Liver (tissue), 9 donors: ENCODE measurements around the gene TCF7L2. TPM values are rescaled to one million over a fixed set of nuclear protein-coding genes. Genes with fewer than 3 reads are reported as not detected.

ENCODE experiments used
- DNase-seq: peaks from one replicate; pipeline ENCODE4 v3.0.0-alpha.2; 2017; ENCODE audit warnings: low spot score
- H3K27ac ChIP-seq, 2 donors: one replicate each; pipeline ENCODE4 v1.7.0; 2013; ENCODE audit warnings: inconsistent platforms in 2 of 2, low read length in 2 of 2, control low read depth in 1 of 2, low read depth in 1 of 2, mild to moderate bottlenecking in 1 of 2
- H3K27me3 ChIP-seq, 4 donors: one replicate each; pipeline versions ENCODE4 v1.6.1 to v1.7.0; 2013; ENCODE audit warnings: low read length in 3 of 4, inconsistent platforms in 1 of 4, mild to moderate bottlenecking in 1 of 4, moderate library complexity in 1 of 4; ENCODE audit not compliant: control insufficient read depth in 4 of 4, insufficient read depth in 4 of 4
- H3K36me3 ChIP-seq, 4 donors: one replicate each; pipeline versions ENCODE4 v1.6.1 to v1.7.0; 2013; ENCODE audit warnings: low read length in 3 of 4, mild to moderate bottlenecking in 3 of 4, low read depth in 1 of 4, moderate library complexity in 1 of 4; ENCODE audit not compliant: control insufficient read depth in 4 of 4, insufficient read depth in 3 of 4
- H3K4me1 ChIP-seq, 4 donors: one replicate each; pipeline versions ENCODE4 v1.6.1 to v1.7.0; 2013; ENCODE audit warnings: low read length in 3 of 4, mild to moderate bottlenecking in 3 of 4, moderate library complexity in 1 of 4; ENCODE audit not compliant: control insufficient read depth in 4 of 4, insufficient read depth in 4 of 4
- H3K4me3 ChIP-seq, 3 donors: one replicate each; pipeline versions ENCODE4 v1.6.1 to v1.7.0; 2013; ENCODE audit warnings: low read length in 3 of 3, control low read depth in 1 of 3, low read depth in 1 of 3, mild to moderate bottlenecking in 1 of 3
- H3K9ac ChIP-seq, 2 donors: one replicate each; pipeline ENCODE4 v1.7.0; 2013; ENCODE audit warnings: low read length in 2 of 2, mild to moderate bottlenecking in 2 of 2, moderate library complexity in 2 of 2, control low read depth in 1 of 2, low read depth in 1 of 2
- H3K9me3 ChIP-seq, 4 donors: one replicate each; pipeline versions ENCODE4 v1.6.1 to v1.7.0; 2013; ENCODE audit warnings: low read length in 3 of 4; ENCODE audit not compliant: control insufficient read depth in 4 of 4
- ATF3 ChIP-seq: IDR thresholded peaks from 2 replicates; pipeline ENCODE4 v1.6.1; 2016; ENCODE audit warnings: antibody characterized with exemption
- EGR1 ChIP-seq, 2 donors: IDR thresholded peaks; 2 replicates each; pipeline ENCODE4 v1.6.1; 2016 to 2018; ENCODE audit warnings: antibody characterized with exemption in 2 of 2, low read depth in 2 of 2
- FOXA1 ChIP-seq: IDR thresholded peaks from 2 replicates; pipeline ENCODE4 v1.6.1; 2016; ENCODE audit warnings: antibody characterized with exemption
- FOXA2 ChIP-seq: IDR thresholded peaks from 2 replicates; pipeline ENCODE4 v1.6.1; 2016; ENCODE audit warnings: antibody characterized with exemption
- GABPA ChIP-seq, 2 donors: IDR thresholded peaks in 1 of 2; conservative IDR thresholded peaks in 1 of 2; 2 replicates each; pipeline ENCODE4 v1.6.1; 2016; ENCODE audit warnings: antibody characterized with exemption in 2 of 2, mild to moderate bottlenecking in 1 of 2, moderate library complexity in 1 of 2
- HNF4G ChIP-seq: IDR thresholded peaks from 2 replicates; pipeline ENCODE4 v1.6.1; 2016; ENCODE audit warnings: antibody characterized with exemption
- JUND ChIP-seq, 2 donors: IDR thresholded peaks; 2 replicates each; pipeline ENCODE4 v1.6.1; 2016; ENCODE audit warnings: antibody characterized with exemption in 2 of 2
- MAX ChIP-seq: IDR thresholded peaks from 2 replicates; pipeline ENCODE4 v1.6.1; 2016; ENCODE audit warnings: antibody characterized with exemption
- NR2F2 ChIP-seq: IDR thresholded peaks from 2 replicates; pipeline ENCODE4 v1.6.1; 2016; ENCODE audit warnings: antibody characterized with exemption
- REST ChIP-seq: IDR thresholded peaks from 2 replicates; pipeline ENCODE4 v1.6.1; 2016; ENCODE audit warnings: antibody characterized with exemption, mild to moderate bottlenecking
- SP1 ChIP-seq: IDR thresholded peaks from 2 replicates; pipeline ENCODE4 v1.6.1; 2018; ENCODE audit warnings: antibody characterized with exemption, mild to moderate bottlenecking
- YY1 ChIP-seq: IDR thresholded peaks from 2 replicates; pipeline ENCODE4 v1.6.1; 2016; ENCODE audit warnings: antibody characterized with exemption, mild to moderate bottlenecking
- ZBTB33 ChIP-seq: IDR thresholded peaks from 2 replicates; pipeline ENCODE4 v1.6.1; 2016; ENCODE audit warnings: antibody characterized with exemption
- WGBS: extraction: QIAGEN DNeasy Blood & Tissue Kit; methylation state at CpG from one replicate; pipeline ENCODE4 v1.1.7; 2013; 5-methylcytosine and 5-hydroxymethylcytosine counted together
- polyA plus RNA-seq, 2 donors: library from polyadenylated mRNA; stranded (reverse) in 1 of 2; unstranded in 1 of 2; fragments of 200-250 nt in 1 of 2; fragments of >200 nt in 1 of 2; fragmentation: Nextera tagmentation in 1 of 2; extraction: Ambion mirVana in 1 of 2; gene quantifications; one replicate each; pipeline versions ENCODE4 v1.2.1 to v1.2.3, GENCODE V29; 2013 to 2015
- total RNA-seq, 2 donors: library from RNA; depleted of rRNA; stranded (reverse); fragments of >200 nt; gene quantifications; one replicate each; pipeline ENCODE4 v1.2.3, GENCODE V29; 2014
- donor health status: healthy.
- donor health status: healthy.
- donor health status: healthy.
- donor health status: healthy.
- donor health status: healthy.

The TCF7L2 gene
- total and polyA plus RNA-seq, 4 donors, result 4.9 to 18.0 (median 8.3) TPM

GRCh38 chr10:112934193-112934592 lies 15.9 kb upstream of the TCF7L2 start:
- 86% methylated on average over 2 of the region's 2 CpGs for WGBS
- Histone ChIP-seq H3K9ac (no peak overlapping the region), H3K27me3 (no peaks in the 10 kb centered on the region), H3K9me3 (no peaks in the 10 kb centered on the region), H3K27ac (no peak overlapping the region), H3K4me3 (no peak overlapping the region), H3K4me1 (no peaks in the 10 kb centered on the region), H3K36me3 (no peaks in the 10 kb centered on the region)
- TF ChIP-seq HNF4G (no peak), GABPA (IDR thresholded peaks at IDR 0.05 in 1 of 2, conservative IDR thresholded peaks at IDR 0.05 in 1 of 2) (no peak), MAX (no peak), YY1 (no peak), EGR1 (IDR thresholded peaks at IDR 0.05; ENCODE audit: low read depth in 2 of 2) (no peak), FOXA2 (no peak), SP1 (no peak), FOXA1 (no peak)
- no peak for DNase-seq

- 83% methylated on average over 6 of the region's 6 CpGs for WGBS
- Histone ChIP-seq H3K4me3 (no peak overlapping the region), H3K4me1 (no peaks in the 10 kb centered on the region), H3K27me3 (no peaks in the 10 kb centered on the region), H3K9me3 (no peaks in the 10 kb centered on the region), H3K9ac (no peak overlapping the region), H3K36me3 (no peaks in the 10 kb centered on the region), H3K27ac (no peak overlapping the region)
- no peak for DNase-seq
- TF ChIP-seq JUND (IDR thresholded peaks at IDR 0.05) (no peak), ZBTB33 (no peak), REST (no peak), NR2F2 (no peak), ATF3 (no peak)
Measured at GRCh38 chr10:112938808-112939482, 11.1 kb upstream of the TCF7L2 start.
